DMS114 treated with DMSO at 0.1 percent for 48 hours (cell line): Measurements from ENCODE around the gene ZNF780B.
"Not testable (repeated sequence)": the region's sequence is repeated elsewhere in the genome, so short reads cannot be mapped to it uniquely, and the experiment has no call there.

Source experiments
- DNase-seq: peaks from one replicate; lab custom pipeline; 2025; ENCODE audit not compliant: unreplicated experiment; lab: John Stamatoyannopoulos, UW

Gene ZNF780B

GRCh38 chr19:40041718-40042117 is 14.3 kb downstream of the ZNF780B start:
- not testable (repeated sequence) for DNase-seq

- DNase-seq, result not testable (repeated sequence)
These were observed 18.0 kb downstream of the ZNF780B start for GRCh38 chr19:40038047-40038446.

- no peak for DNase-seq
These were observed 20.0 kb downstream of the ZNF780B start for GRCh38 chr19:40035996-40036395.

GRCh38 chr19:40033989-40034560 is 22.0 kb downstream of the ZNF780B start:
- DNase-seq, result no peak

GRCh38 chr19:40026597-40026970 is 29.4 kb downstream of the ZNF780B start:
- no peak for DNase-seq

- DNase-seq, result no peak
These were observed 30.0 kb downstream of the ZNF780B start for GRCh38 chr19:40025938-40026596.

GRCh38 chr19:40023969-40024368 is 32.1 kb downstream of the ZNF780B start:
- DNase-seq, result no peak

GRCh38 chr19:40013991-40014390 is 42.0 kb downstream of the ZNF780B start:
- no peak for DNase-seq

- DNase-seq, result no peak
These were observed 46.4 kb downstream of the ZNF780B start for GRCh38 chr19:40009674-40010073.

- no peak for DNase-seq
These were observed 49.7 kb downstream of the ZNF780B start for GRCh38 chr19:40006273-40006691.

GRCh38 chr19:40005691-40006272 is 50.2 kb downstream of the ZNF780B start:
- DNase-seq, result no peak

GRCh38 chr19:39998501-39998900 is 57.5 kb downstream of the ZNF780B start:
- DNase-seq, result no peak

- DNase-seq, result no peak
These were observed 58.3 kb downstream of the ZNF780B start for GRCh38 chr19:39997638-39998216.

GRCh38 chr19:39996811-39997637 is 59.0 kb downstream of the ZNF780B start, which contains the start of gene ZNF546:
ZNF546 (plus strand) TSS chr19:39997060; CDS start chr19:39998327, 1,267 bp downstream.
- peak; percentile 82 for DNase-seq

- peak; percentile 38 for DNase-seq
These were observed 59.7 kb downstream of the ZNF780B start for GRCh38 chr19:39996218-39996810.

- DNase-seq, result no peak
These were observed 60.2 kb downstream of the ZNF780B start for GRCh38 chr19:39995794-39996193.

GRCh38 chr19:39994361-39994760 is 61.7 kb downstream of the ZNF780B start:
- no peak for DNase-seq

- no peak for DNase-seq
These were observed 62.4 kb downstream of the ZNF780B start for GRCh38 chr19:39993605-39994004.

GRCh38 chr19:39987596-39987995 is 68.4 kb downstream of the ZNF780B start:
- DNase-seq, result no peak

GRCh38 chr19:39987167-39987566 is 68.9 kb downstream of the ZNF780B start:
- no peak for DNase-seq

GRCh38 chr19:39986643-39987042 is 69.4 kb downstream of the ZNF780B start:
- DNase-seq, result no peak
